Measurements from ENCODE around the gene SEMA3B.

- TF ChIP-seq CTCF (IDR thresholded peaks at IDR 0.05 in 4 of 5, conservative IDR thresholded peaks at IDR 0.05 in 1 of 5) (no peak), POLR2A (IDR thresholded peaks at IDR 0.05) (no peak)
Observed at GRCh38 chr3:50275996-50276761, 7.2 kb downstream of the SEMA3B start.
